DOHH2 (cell line): Measurements from ENCODE around the gene GSG1L2.

Experiments used
- H3F3A ChIP-seq: fragments of 200-600 bp; sonication (generic), shearing (Covaris generic); 2 replicates; pipeline ENCODE4 v1.6.0; 2016; ENCODE audit warnings: antibody characterized with exemption, mild to moderate bottlenecking; ENCODE audit not compliant: control insufficient read depth, insufficient read depth
- H3K27ac ChIP-seq: fragments of 200-600 bp; sonication (generic); 2 replicates; pipeline ENCODE4 v1.5.1; 2014; ENCODE audit warnings: low read depth, mild to moderate bottlenecking, low read length, moderate library complexity
- H3K27me3 ChIP-seq: fragments of 200-600 bp; sonication (generic); 2 replicates; pipeline ENCODE4 v1.6.1; 2014; ENCODE audit warnings: mild to moderate bottlenecking, low read length, mixed read lengths; ENCODE audit not compliant: control insufficient read depth
- H3K36me3 ChIP-seq: fragments of 200-600 bp; sonication (generic); 2 replicates; pipeline ENCODE4 v1.6.1; 2014; ENCODE audit warnings: mild to moderate bottlenecking, low read length, moderate library complexity, mixed read lengths; ENCODE audit not compliant: control insufficient read depth
- H3K4me1 ChIP-seq: fragments of 200-600 bp; sonication (generic); 2 replicates; pipeline ENCODE4 v1.6.1; 2014; ENCODE audit warnings: mild to moderate bottlenecking, low read length, mixed read lengths; ENCODE audit not compliant: control insufficient read depth
- H3K4me2 ChIP-seq: fragments of 200-600 bp; sonication (generic); 2 replicates; pipeline ENCODE4 v1.6.0; 2014; ENCODE audit warnings: mild to moderate bottlenecking, low read length, moderate library complexity
- H3K4me3 ChIP-seq: fragments of 200-600 bp; sonication (generic); 2 replicates; pipeline ENCODE4 v1.5.1; 2014; ENCODE audit warnings: mild to moderate bottlenecking, low read length, mixed read lengths
- H3K79me2 ChIP-seq: fragments of 200-600 bp; sonication (generic); 2 replicates; pipeline ENCODE4 v1.6.1; 2014; ENCODE audit warnings: mild to moderate bottlenecking, low read length, mixed read lengths; ENCODE audit not compliant: control insufficient read depth
- H3K9me2 ChIP-seq: fragments of 200-600 bp; sonication (generic); replicated peaks from 2 replicates; pipeline ENCODE4 v1.6.1; 2014; ENCODE audit warnings: mild to moderate bottlenecking, low read length, mixed read lengths; ENCODE audit not compliant: control insufficient read depth
- H3K9me3 ChIP-seq: fragments of 200-600 bp; sonication (generic); 2 replicates; pipeline ENCODE4 v1.6.1; 2014; ENCODE audit warnings: antibody characterized with exemption, low read length, mixed read lengths; ENCODE audit not compliant: control insufficient read depth, insufficient read depth
- H4K20me1 ChIP-seq: fragments of 200-600 bp; sonication (generic); 2 replicates; pipeline ENCODE4 v1.6.0; 2014; ENCODE audit warnings: low read depth, mild to moderate bottlenecking, antibody characterized with exemption, low read length, moderate library complexity; ENCODE audit not compliant: control insufficient read depth, insufficient read depth
- CTCF ChIP-seq: fragments of 200-600 bp; sonication (generic); IDR thresholded peaks from one replicate; pipeline ENCODE4 v1.5.1; 2014; ENCODE audit warnings: antibody characterized with exemption, mild to moderate bottlenecking, low read depth, low read length; ENCODE audit not compliant: poor library complexity, severe bottlenecking
- EZH2phosphoT487 ChIP-seq: fragments of 200-600 bp; sonication (generic); IDR thresholded peaks from 2 replicates; pipeline ENCODE4 v1.6.1; 2017; ENCODE audit warnings: borderline replicate concordance, mild to moderate bottlenecking, antibody characterized with exemption, low read length, moderate library complexity, mixed read lengths

GSG1L2 gene

GRCh38 chr17:9769036-9769695, 52.7 kb downstream of the GSG1L2 start:
- Histone ChIP-seq H3K4me1 (no peaks in the 10 kb centered on the region), H3K27ac (no peak overlapping the region), H3K79me2 (no peaks in the 10 kb centered on the region), H4K20me1 (no peaks in the 10 kb centered on the region), H3F3A (no peaks in the 10 kb centered on the region), H3K9me3 (no peaks in the 10 kb centered on the region), H3K36me3 (no peaks in the 10 kb centered on the region), H3K4me2 (no peak overlapping the region), H3K4me3 (no peak overlapping the region), H3K27me3 (no peaks in the 10 kb centered on the region), H3K9me2 (no peaks in the 10 kb centered on the region)
- TF ChIP-seq EZH2phosphoT487 (no peak), CTCF (no peak)

- Histone ChIP-seq H3K36me3 (no peaks in the 10 kb centered on the region), H3K27me3 (no peaks in the 10 kb centered on the region), H3F3A (no peaks in the 10 kb centered on the region), H3K79me2 (no peaks in the 10 kb centered on the region), H4K20me1 (no peaks in the 10 kb centered on the region), H3K4me1 (no peaks in the 10 kb centered on the region), H3K9me2 (no peaks in the 10 kb centered on the region), H3K4me2 (no peak overlapping the region), H3K9me3 (no peaks in the 10 kb centered on the region), H3K4me3 (no peak overlapping the region), H3K27ac (no peak overlapping the region)
- no peak for TF ChIP-seq CTCF
- no peak for TF ChIP-seq EZH2phosphoT487
Measured at GRCh38 chr17:9768381-9768934, 53.4 kb downstream of the GSG1L2 start.

- no peaks in the 10 kb centered on the region for H3K36me3 ChIP-seq
- H3K4me3 ChIP-seq = no peak overlapping the region
- H3K27me3 ChIP-seq = no peaks in the 10 kb centered on the region
- H3K9me3 ChIP-seq = no peaks in the 10 kb centered on the region
- no peak overlapping the region for H3K4me2 ChIP-seq
- no peaks in the 10 kb centered on the region for H4K20me1 ChIP-seq
- no peak overlapping the region for H3K27ac ChIP-seq
- H3K79me2 ChIP-seq = no peaks in the 10 kb centered on the region
- no peaks in the 10 kb centered on the region for H3K4me1 ChIP-seq
- no peak for TF ChIP-seq EZH2phosphoT487
- no peak for TF ChIP-seq CTCF
- H3K9me2 ChIP-seq = no peaks in the 10 kb centered on the region
- no peaks in the 10 kb centered on the region for H3F3A ChIP-seq
Measured at GRCh38 chr17:9767432-9767991, 54.4 kb downstream of the GSG1L2 start.
